ENCODE measurements around the gene OPTC. TPM values are rescaled to one million over a fixed set of nuclear protein-coding genes. Genes with fewer than 3 reads are reported as not detected.
"Not testable (repeated sequence)": the region's sequence is repeated elsewhere in the genome, so short reads cannot be mapped to it uniquely, and the experiment has no call there.

The OPTC gene
- total RNA-seq, 2 experiments from 2014 or later = not detected

DNA sequence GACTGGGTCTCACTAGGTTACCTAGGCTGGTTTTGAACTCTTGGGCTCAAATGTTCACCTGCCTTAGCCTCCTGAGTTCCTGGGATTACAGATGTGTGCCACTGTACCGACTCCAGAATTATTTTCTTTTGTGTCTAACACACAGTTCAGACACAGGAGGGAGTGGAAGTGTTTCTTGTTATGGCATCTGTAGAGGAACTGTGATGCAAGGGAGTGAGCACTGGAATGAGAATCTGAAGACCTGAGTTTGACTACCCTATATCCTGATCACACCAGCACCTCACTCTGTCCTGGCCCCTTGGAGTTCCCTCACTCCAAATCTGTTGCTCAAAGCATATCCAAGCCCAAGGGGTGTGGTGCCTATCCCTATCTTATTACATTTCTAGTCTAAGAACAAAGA lies 15.2 kb downstream of the OPTC start:
- no peak for DNase-seq
- Mint-ChIP-seq H3K27ac (no peak overlapping the region), H3K4me1 (peaks cover 27% of the 10 kb centered on the region), H3K27me3 (no peaks in the 10 kb centered on the region), H3K4me3 (no peak overlapping the region), H3K9me3 (ENCODE audit: low read depth) (no peaks in the 10 kb centered on the region), H3K36me3 (ENCODE audit: low read depth) (no peaks in the 10 kb centered on the region)
- intact Hi-C loops (cut with DNase I, micrococcal nuclease) = no loop called here
- POLR2A ChIA-PET = no interaction called here
- CTCF ChIA-PET = interaction anchor here (3.4 kb wide), 1 partner anchor 117 kb away, joined by 13 read pairs; the partner anchor contains the start of gene ATP2B4
- ATAC-seq = no peak

DNA sequence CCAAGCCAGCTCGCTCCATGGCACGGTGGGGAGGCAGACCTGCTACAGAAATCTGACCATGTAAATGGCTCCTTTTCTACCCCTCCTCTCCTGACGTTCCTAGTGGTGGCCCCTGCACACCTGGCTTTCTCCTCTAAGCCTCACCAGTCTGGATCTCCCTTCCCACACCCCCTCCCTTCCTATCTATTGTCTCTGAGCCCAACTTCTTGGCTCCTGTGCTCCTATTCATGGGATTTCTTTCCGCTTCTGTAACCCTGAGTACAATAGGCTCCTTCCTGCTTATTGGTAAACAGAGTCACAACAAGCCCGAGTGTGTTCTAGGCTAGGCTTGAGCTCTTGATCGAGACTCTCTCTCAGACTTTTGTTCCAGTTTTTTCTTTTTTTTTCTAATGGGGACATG lies 17.6 kb downstream of the OPTC start:
- DNase-seq (no peak), ATAC-seq (no peak)
- Mint-ChIP-seq H3K27ac (no peak overlapping the region), H3K27me3 (no peaks in the 10 kb centered on the region), H3K4me1 (peaks cover 36% of the 10 kb centered on the region), H3K9me3 (ENCODE audit: low read depth) (no peaks in the 10 kb centered on the region), H3K36me3 (ENCODE audit: low read depth) (no peaks in the 10 kb centered on the region), H3K4me3 (no peak overlapping the region)
- intact Hi-C loops (cut with DNase I, micrococcal nuclease) = loop anchor here in 1 of 2 experiments (5.0 kb wide), 1 partner anchor 256 kb away; the partner anchor contains the start of gene LAX1
- POLR2A ChIA-PET = no interaction called here
- CTCF ChIA-PET = interaction anchor here (0.9 to 2.0 kb wide), 3 partner anchors 24 to 190 kb away, joined by 4 to 9 read pairs (median 4); partner anchors contain the start of gene ATP2B4

- Mint-ChIP-seq H3K4me3 (no peak overlapping the region), H3K9me3 (ENCODE audit: low read depth) (no peaks in the 10 kb centered on the region), H3K4me1 (peaks cover 36% of the 10 kb centered on the region), H3K27ac (peak overlapping the region; percentile 83), H3K27me3 (no peaks in the 10 kb centered on the region), H3K36me3 (ENCODE audit: low read depth) (no peaks in the 10 kb centered on the region)
- ChIA-PET POLR2A (no interaction called here), CTCF (interaction anchor here (2.0 kb wide), 1 partner anchor 190 kb away, joined by 9 read pairs; no protein-coding TSS in a partner anchor)
- intact Hi-C loops (cut with DNase I, micrococcal nuclease) = loop anchor here (1.0 to 5.0 kb wide), 6 partner anchors 95 to 255 kb away; partner anchors contain the start of genes LAX1 (in 2 of the 2) and ATP2B4 (in 1 of the 2)
- ATAC-seq = no peak
- DNase-seq = no peak
These were observed 18.0 kb downstream of the OPTC start for GRCh38 chr1:203511930-203512329.

GRCh38 chr1:203512517-203512847 lies 18.5 kb downstream of the OPTC start:
- Mint-ChIP-seq H3K27ac (peak overlapping the region; percentile 83), H3K27me3 (no peaks in the 10 kb centered on the region), H3K9me3 (ENCODE audit: low read depth) (no peaks in the 10 kb centered on the region), H3K4me3 (no peak overlapping the region), H3K36me3 (ENCODE audit: low read depth) (no peaks in the 10 kb centered on the region), H3K4me1 (peaks cover 36% of the 10 kb centered on the region)
- no peak for DNase-seq
- intact Hi-C loops (cut with DNase I, micrococcal nuclease) = loop anchor here (1.0 to 5.0 kb wide), 6 partner anchors 94 to 255 kb away; partner anchors contain the start of genes LAX1 (in 2 of the 2) and ATP2B4 (in 1 of the 2)
- CTCF ChIA-PET = interaction anchor here (1.8 kb wide), 2 partner anchors 8 to 25 kb away, joined by 6 read pairs; no protein-coding TSS in a partner anchor
- ATAC-seq = peak; percentile 18
- POLR2A ChIA-PET = no interaction called here

GRCh38 chr1:203512848-203513584 lies 19.1 kb downstream of the OPTC start:
- peak overlapping the region; percentile 83 for H3K27ac Mint-ChIP-seq
- POLR2A ChIA-PET = interaction anchor here (1.4 kb wide), 1 partner anchor 108 kb away, joined by 3 read pairs; no protein-coding TSS in a partner anchor
- DNase-seq (peak; percentile 81), ATAC-seq (peak; percentile 88)
- intact Hi-C loops (cut with DNase I, micrococcal nuclease) = loop anchor here (1.0 to 5.0 kb wide), 6 partner anchors 94 to 254 kb away; partner anchors contain the start of genes LAX1 (in 2 of the 2) and ATP2B4 (in 1 of the 2)
- peaks cover 36% of the 10 kb centered on the region for H3K4me1 Mint-ChIP-seq
- CTCF ChIA-PET = interaction anchor here (0.6 to 1.8 kb wide), 7 partner anchors 9 to 244 kb away, joined by 3 to 6 read pairs (median 3); no protein-coding TSS in a partner anchor
- H3K36me3 Mint-ChIP-seq (ENCODE audit: low read depth) = no peaks in the 10 kb centered on the region
- no peaks in the 10 kb centered on the region for H3K9me3 Mint-ChIP-seq (ENCODE audit: low read depth)
- peak overlapping the region; percentile 6 for H3K4me3 Mint-ChIP-seq
- no peaks in the 10 kb centered on the region for H3K27me3 Mint-ChIP-seq

DNA sequence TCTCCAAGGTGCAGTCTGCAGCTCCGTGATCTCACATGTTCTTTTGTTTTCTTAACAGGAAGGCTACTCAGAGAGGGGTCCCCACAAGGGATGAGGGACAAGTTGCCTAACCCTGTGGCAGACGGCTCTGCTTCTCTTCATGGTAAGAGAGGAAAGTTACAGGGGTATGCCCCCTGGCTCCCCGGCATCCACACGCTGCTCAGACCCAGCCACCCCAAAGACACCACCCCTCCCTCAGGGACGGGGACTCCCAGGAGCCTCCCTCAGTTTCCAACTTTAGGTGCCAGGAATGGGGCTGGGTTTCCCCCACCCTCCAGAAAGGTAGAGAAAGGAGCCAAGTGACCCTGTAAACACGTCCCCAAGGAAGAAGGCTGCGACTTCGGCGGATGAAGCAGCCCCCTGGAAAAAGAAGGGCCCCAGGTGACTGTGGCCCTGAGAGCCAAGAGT lies 19.7 kb downstream of the OPTC start:
- Mint-ChIP-seq H3K4me3 (peak overlapping the region; percentile 6), H3K4me1 (peaks cover 36% of the 10 kb centered on the region), H3K27ac (peak overlapping the region; percentile 83), H3K27me3 (no peaks in the 10 kb centered on the region), H3K9me3 (ENCODE audit: low read depth) (no peaks in the 10 kb centered on the region), H3K36me3 (ENCODE audit: low read depth) (no peaks in the 10 kb centered on the region)
- DNase-seq (no peak), ATAC-seq (no peak)
- CTCF ChIA-PET = interaction anchor here (0.6 to 1.8 kb wide), 6 partner anchors 9 to 244 kb away, joined by 3 to 6 read pairs (median 4); no protein-coding TSS in a partner anchor
- POLR2A ChIA-PET = interaction anchor here (1.2 to 1.4 kb wide), 2 partner anchors 108 to 252 kb away, joined by 3 read pairs; partner anchors contain the start of gene LAX1
- intact Hi-C loops (cut with DNase I, micrococcal nuclease) = loop anchor here (2.0 to 5.0 kb wide), 5 partner anchors 93 to 254 kb away; partner anchors contain the start of genes LAX1 (in 2 of the 2) and ATP2B4 (in 1 of the 2)

DNA sequence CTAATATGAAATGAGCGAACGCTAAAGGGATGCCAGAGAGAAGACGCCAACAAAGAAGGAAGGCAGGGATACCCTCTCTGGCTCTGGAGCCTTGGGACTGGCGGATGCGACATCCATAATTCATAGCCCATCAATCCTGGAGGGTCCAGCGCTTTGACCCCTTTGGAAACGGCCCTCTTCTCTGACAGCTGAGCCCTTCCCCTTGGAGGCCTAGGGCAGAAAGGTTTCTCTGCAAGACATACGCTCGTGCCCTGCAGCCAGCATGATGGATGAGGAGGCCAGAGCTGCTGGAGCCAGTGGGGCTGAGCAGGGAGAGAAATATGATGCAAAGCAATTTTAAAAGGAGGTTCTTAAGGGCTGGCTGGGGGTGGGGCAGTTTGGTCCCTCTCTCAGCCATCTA lies 22.2 kb downstream of the OPTC start:
- ChIA-PET CTCF (interaction anchor here (1.6 kb wide), 1 partner anchor 12 kb away, joined by 6 read pairs; no protein-coding TSS in a partner anchor), POLR2A (no interaction called here)
- Mint-ChIP-seq H3K4me3 (no peak overlapping the region), H3K36me3 (ENCODE audit: low read depth) (no peaks in the 10 kb centered on the region), H3K4me1 (peaks cover 36% of the 10 kb centered on the region), H3K27me3 (no peaks in the 10 kb centered on the region), H3K9me3 (ENCODE audit: low read depth) (no peaks in the 10 kb centered on the region), H3K27ac (no peak overlapping the region)
- no peak for ATAC-seq
- no peak for DNase-seq
- intact Hi-C loops (cut with DNase I, micrococcal nuclease) = no loop called here

- POLR2A ChIA-PET = no interaction called here
- no peak for DNase-seq
- Mint-ChIP-seq H3K36me3 (ENCODE audit: low read depth) (no peaks in the 10 kb centered on the region), H3K27ac (no peak overlapping the region), H3K4me1 (peaks cover 38% of the 10 kb centered on the region), H3K9me3 (ENCODE audit: low read depth) (no peaks in the 10 kb centered on the region), H3K4me3 (no peak overlapping the region), H3K27me3 (no peaks in the 10 kb centered on the region)
- intact Hi-C loops (cut with DNase I, micrococcal nuclease) = no loop called here
- CTCF ChIA-PET = interaction anchor here (1.6 kb wide), 1 partner anchor 13 kb away, joined by 6 read pairs; no protein-coding TSS in a partner anchor
- ATAC-seq = no peak
These were observed 23.0 kb downstream of the OPTC start for GRCh38 chr1:203516906-203517305.

- DNase-seq (no peak), ATAC-seq (no peak)
- Mint-ChIP-seq H3K36me3 (ENCODE audit: low read depth) (no peaks in the 10 kb centered on the region), H3K4me3 (no peak overlapping the region), H3K4me1 (peaks cover 31% of the 10 kb centered on the region), H3K27ac (no peak overlapping the region), H3K9me3 (ENCODE audit: low read depth) (no peaks in the 10 kb centered on the region), H3K27me3 (no peaks in the 10 kb centered on the region)
- CTCF ChIA-PET = interaction anchor here (0.6 to 1.6 kb wide), 2 partner anchors 13 to 795 kb away, joined by 3 to 6 read pairs; no protein-coding TSS in a partner anchor
- POLR2A ChIA-PET = no interaction called here
- intact Hi-C loops (cut with DNase I, micrococcal nuclease) = no loop called here
These were observed 23.6 kb downstream of the OPTC start for GRCh38 chr1:203517426-203518110.

DNA sequence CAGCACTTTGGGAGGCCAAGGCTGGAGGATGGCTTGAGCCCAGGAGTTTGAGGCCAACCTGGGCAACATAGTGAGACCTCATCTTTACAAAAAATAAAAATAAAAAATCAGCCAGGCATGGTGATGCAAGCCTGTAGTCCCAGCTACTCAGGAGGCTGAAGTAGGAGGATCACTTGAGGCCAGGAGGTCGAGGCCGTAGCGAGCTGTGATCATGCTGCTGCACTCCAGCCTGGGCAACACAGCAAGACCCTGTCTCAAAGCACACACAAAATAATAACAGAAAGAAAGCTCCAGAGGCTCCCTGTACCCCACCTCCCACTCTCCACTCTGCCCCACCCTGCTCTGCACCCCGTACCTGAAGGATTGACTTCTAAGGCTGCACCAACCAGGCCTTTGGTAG lies 24.2 kb downstream of the OPTC start:
- H3K4me1 Mint-ChIP-seq = peaks cover 25% of the 10 kb centered on the region
- DNase-seq; intact Hi-C loops (cut with DNase I, micrococcal nuclease); H3K4me3 Mint-ChIP-seq; H3K36me3 Mint-ChIP-seq (ENCODE audit: low read depth); H3K27me3 Mint-ChIP-seq; POLR2A ChIA-PET; ATAC-seq; H3K27ac Mint-ChIP-seq; H3K9me3 Mint-ChIP-seq (ENCODE audit: low read depth): not testable (repeated sequence)
- CTCF ChIA-PET = interaction anchor here (0.6 to 1.6 kb wide), 3 partner anchors 10 to 794 kb away, joined by 3 read pairs; no protein-coding TSS in a partner anchor

- CTCF ChIA-PET = interaction anchor here (0.6 to 1.6 kb wide), 3 partner anchors 9 to 417 kb away, joined by 3 to 5 read pairs (median 3); no protein-coding TSS in a partner anchor
- ATAC-seq (no peak), DNase-seq (no peak)
- POLR2A ChIA-PET = no interaction called here
- peaks cover 21% of the 10 kb centered on the region for H3K4me1 Mint-ChIP-seq
- no peak overlapping the region for H3K27ac Mint-ChIP-seq
- no peaks in the 10 kb centered on the region for H3K27me3 Mint-ChIP-seq
- H3K4me3 Mint-ChIP-seq = no peak overlapping the region
- H3K9me3 Mint-ChIP-seq (ENCODE audit: low read depth) = no peaks in the 10 kb centered on the region
- H3K36me3 Mint-ChIP-seq (ENCODE audit: low read depth) = no peaks in the 10 kb centered on the region
- intact Hi-C loops (cut with DNase I, micrococcal nuclease) = no loop called here
These were observed 24.6 kb downstream of the OPTC start for GRCh38 chr1:203518541-203518940.
